H1 (cell line): ENCODE data around the gene NUDT19. TPM values are rescaled to one million over a fixed set of nuclear protein-coding genes. Genes with fewer than 3 reads are reported as not detected.

Source experiments
- CTCF ChIA-PET: fragments of 300-600 bp; sonication (Branson Sonifier 250); formaldehyde crosslinking; loops from one replicate; lab custom pipeline; 2021; ENCODE audit not compliant: partially characterized antibody; lab: Charles Lee
- POLR2A ChIA-PET: fragments of 300-600 bp; sonication (Branson Sonifier 250); formaldehyde crosslinking; loops from one replicate; lab custom pipeline; 2021; ENCODE audit warnings: inconsistent platforms; ENCODE audit not compliant: partially characterized antibody; lab: Charles Lee
- DNase-seq, 2 experiments: peaks; one replicate each; pipeline versions ENCODE4 v3.0.0 to v3.0.0-alpha.2; 2010 to 2022; ENCODE audit warnings: low spot score in 2 of 2, low read depth in 1 of 2, mixed read lengths in 1 of 2
- FAIRE-seq: peaks from 2 replicates; lab custom pipeline; 2011; peaks lifted over from hg19 to GRCh38; lab: Jason Lieb, UNC
- H2AFZ ChIP-seq: 2 replicates; pipeline ENCODE4 v1.8.1; 2012; ENCODE audit warnings: low read length, inconsistent platforms
- H2AK5ac ChIP-seq: 2 replicates; pipeline ENCODE4 v1.6.1; 2013; ENCODE audit warnings: low read depth, low read length
- H2BK120ac ChIP-seq: replicated peaks from 2 replicates; pipeline ENCODE3; 2013; ENCODE audit warnings: low read depth, low read length, inconsistent platforms
- H2BK12ac ChIP-seq: 2 replicates; pipeline ENCODE4 v1.6.1; 2013; ENCODE audit warnings: low read depth, low read length
- H2BK15ac ChIP-seq: 2 replicates; pipeline ENCODE4 v1.6.1; 2013; ENCODE audit warnings: low read length
- H2BK20ac ChIP-seq: 2 replicates; pipeline ENCODE4 v1.6.1; 2013; ENCODE audit warnings: low read length
- H2BK5ac ChIP-seq: 2 replicates; pipeline ENCODE4 v1.6.1; 2013; ENCODE audit warnings: low read depth, low read length
- H3K14ac ChIP-seq: 2 replicates; pipeline ENCODE4 v1.6.1; 2013; ENCODE audit warnings: inconsistent platforms; ENCODE audit not compliant: insufficient read length
- H3K18ac ChIP-seq: 2 replicates; pipeline ENCODE4 v1.6.1; 2013; ENCODE audit warnings: low read length; ENCODE audit errors: extremely low read depth
- H3K23ac ChIP-seq: 2 replicates; pipeline ENCODE4 v1.6.1; 2013; ENCODE audit warnings: inconsistent platforms; ENCODE audit not compliant: insufficient read length
- H3K23me2 ChIP-seq: 2 replicates; pipeline ENCODE4 v1.6.1; 2013; ENCODE audit warnings: low read depth, low read length
- H3K27ac ChIP-seq: 2 replicates; pipeline ENCODE4 v1.6.1; 2011; ENCODE audit warnings: low read depth, low read length, inconsistent platforms
- H3K27me3 ChIP-seq, 4 experiments: replicated peaks in 1 of 4; 1 replicate in 1 of 4; 2 replicates in 3 of 4; pipeline versions ENCODE4 v1.6.1 to v1.8.1; 2011 to 2013; ENCODE audit warnings: low read length in 3 of 4, mild to moderate bottlenecking in 3 of 4, inconsistent platforms in 2 of 4, mixed read lengths in 2 of 4, moderate library complexity in 1 of 4; ENCODE audit not compliant: control insufficient read depth in 3 of 4, insufficient read depth in 3 of 4; ENCODE audit errors: extremely low read depth in 1 of 4
- H3K36me3 ChIP-seq, 4 experiments: 2 replicates each; pipeline versions ENCODE4 v1.6.1 to v1.8.1; 2011 to 2013; ENCODE audit warnings: mild to moderate bottlenecking in 4 of 4, low read length in 3 of 4, moderate library complexity in 2 of 4, control low read depth in 1 of 4, inconsistent platforms in 1 of 4; ENCODE audit not compliant: insufficient read depth in 4 of 4, control insufficient read depth in 2 of 4
- H3K4ac ChIP-seq: replicated peaks from 2 replicates; pipeline ENCODE3; 2013; ENCODE audit warnings: low read length, low read depth, mixed read lengths, inconsistent platforms; ENCODE audit not compliant: insufficient read length
- H3K4me1 ChIP-seq, 4 experiments: replicated peaks in 1 of 4; 1 replicate in 1 of 4; 2 replicates in 3 of 4; pipeline versions ENCODE4 v1.6.1 to v1.8.1; 2011 to 2013; ENCODE audit warnings: low read length in 3 of 4, inconsistent platforms in 2 of 4, mixed read lengths in 1 of 4; ENCODE audit not compliant: insufficient read depth in 4 of 4, control insufficient read depth in 3 of 4
- H3K4me2 ChIP-seq, 2 experiments: 2 replicates each; pipeline versions ENCODE4 v1.6.1 to v1.8.1; 2011 to 2013; ENCODE audit warnings: low read depth in 2 of 2, low read length in 2 of 2, control low read depth in 1 of 2, inconsistent platforms in 1 of 2, mild to moderate bottlenecking in 1 of 2; ENCODE audit not compliant: insufficient read depth in 1 of 2
- H3K4me3 ChIP-seq, 4 experiments: fragments of 200-600, 300-600 bp in 1 of 4; sonication (generic), shearing (Covaris generic), sonication (Bioruptor Twin) in 1 of 4; 2 replicates each; pipeline versions ENCODE4 v1.5.1 to v1.8.1; 2011 to 2016; ENCODE audit warnings: low read length in 4 of 4, low read depth in 3 of 4, control low read depth in 2 of 4, inconsistent platforms in 2 of 4, mild to moderate bottlenecking in 2 of 4, mixed read lengths in 1 of 4, moderate library complexity in 1 of 4; ENCODE audit not compliant: insufficient read depth in 2 of 4; ENCODE audit errors: extremely low read depth in 1 of 4
- H3K56ac ChIP-seq: replicated peaks from 2 replicates; pipeline ENCODE3; 2013; ENCODE audit warnings: low read depth, mild to moderate bottlenecking, mixed read lengths, low read length, inconsistent platforms; ENCODE audit not compliant: insufficient read length
- H3K79me1 ChIP-seq: 2 replicates; pipeline ENCODE4 v1.6.1; 2013; ENCODE audit warnings: low read depth, low read length, control low read depth
- H3K79me2 ChIP-seq, 2 experiments: 2 replicates each; pipeline versions ENCODE4 v1.6.1 to v1.8.1; 2012 to 2013; ENCODE audit warnings: low read length in 2 of 2, mild to moderate bottlenecking in 2 of 2, inconsistent platforms in 1 of 2; ENCODE audit not compliant: insufficient read depth in 2 of 2, control insufficient read depth in 1 of 2
- H3K9ac ChIP-seq, 4 experiments: replicated peaks in 1 of 4; 1 replicate in 1 of 4; 2 replicates in 3 of 4; pipeline versions ENCODE4 v1.6.1 to v1.8.1; 2011 to 2013; ENCODE audit warnings: low read depth in 3 of 4, low read length in 3 of 4, control low read depth in 2 of 4, mild to moderate bottlenecking in 2 of 4, moderate library complexity in 2 of 4, inconsistent platforms in 1 of 4; ENCODE audit errors: extremely low read depth in 1 of 4
- H3K9me3 ChIP-seq, 2 experiments: 2 replicates each; pipeline versions ENCODE4 v1.6.1 to v1.8.1; 2012 to 2013; ENCODE audit warnings: mild to moderate bottlenecking in 2 of 2, moderate library complexity in 2 of 2, control low read depth in 1 of 2, inconsistent platforms in 1 of 2, low read depth in 1 of 2, low read length in 1 of 2, mixed read lengths in 1 of 2; ENCODE audit not compliant: insufficient read depth in 2 of 2
- H4K20me1 ChIP-seq, 2 experiments: replicated peaks in 1 of 2; 2 replicates each; pipeline versions ENCODE3 to v1.8.1; 2011 to 2013; ENCODE audit warnings: inconsistent platforms in 2 of 2, low read length in 2 of 2, mild to moderate bottlenecking in 1 of 2; ENCODE audit not compliant: insufficient read depth in 2 of 2, control insufficient read depth in 1 of 2
- H4K5ac ChIP-seq: 2 replicates; pipeline ENCODE4 v1.6.1; 2013; ENCODE audit warnings: low read length, low read depth, mixed read lengths, inconsistent platforms; ENCODE audit not compliant: insufficient read length
- H4K8ac ChIP-seq: 2 replicates; pipeline ENCODE4 v1.8.0; 2013; ENCODE audit warnings: mild to moderate bottlenecking, moderate library complexity, low read length, inconsistent platforms; ENCODE audit not compliant: insufficient read depth; ENCODE audit errors: extremely low read depth
- H4K91ac ChIP-seq: replicated peaks from 2 replicates; pipeline ENCODE3; 2013; ENCODE audit warnings: low read length, mixed read lengths, inconsistent platforms; ENCODE audit not compliant: insufficient read length
- EGR1 ChIP-seq: IDR thresholded peaks from 2 replicates; pipeline ENCODE4 v1.6.1; 2011; ENCODE audit warnings: low read depth, low read length, borderline replicate concordance
- EP300 ChIP-seq, 2 experiments: IDR thresholded peaks; 1 replicate in 1 of 2; 2 replicates in 1 of 2; pipeline ENCODE4 v1.6.1; 2011 to 2012; ENCODE audit warnings: low read depth in 2 of 2, low read length in 2 of 2, mild to moderate bottlenecking in 2 of 2, borderline replicate concordance in 1 of 2, inconsistent platforms in 1 of 2, moderate library complexity in 1 of 2
- KDM5A ChIP-seq: fragments of 200-600 bp; IDR thresholded peaks from 2 replicates; pipeline ENCODE4 v1.7.1; 2012; ENCODE audit warnings: mild to moderate bottlenecking, low read length, inconsistent platforms, mixed read lengths
- MAFK ChIP-seq: IDR thresholded peaks from 2 replicates; pipeline ENCODE4 v1.6.1; 2012; ENCODE audit warnings: low read depth, mild to moderate bottlenecking, improper control_type of control experiment, low read length
- NRF1 ChIP-seq: IDR thresholded peaks from 2 replicates; pipeline ENCODE4 v1.6.1; 2011; ENCODE audit warnings: mild to moderate bottlenecking, low read depth, low read length, improper control_type of control experiment
- PHF8 ChIP-seq: fragments of 200-600 bp; sonication (generic); conservative IDR thresholded peaks from 2 replicates; pipeline ENCODE4 v1.7.1; 2012; ENCODE audit warnings: low read depth, mild to moderate bottlenecking, inconsistent platforms, low read length, moderate library complexity
- POLR2AphosphoS5 ChIP-seq: IDR thresholded peaks from 2 replicates; pipeline ENCODE4 v1.6.1; 2011; ENCODE audit warnings: low read depth, low read length
- RAD21 ChIP-seq, 2 experiments: IDR thresholded peaks in 1 of 2; conservative IDR thresholded peaks in 1 of 2; 2 replicates each; pipeline ENCODE4 v1.6.1; 2011; ENCODE audit warnings: low read depth in 2 of 2, low read length in 2 of 2, improper control_type of control experiment in 1 of 2, inconsistent platforms in 1 of 2, mild to moderate bottlenecking in 1 of 2, moderate library complexity in 1 of 2
- TAF7 ChIP-seq: optimal IDR thresholded peaks from 2 replicates; pipeline ENCODE3; 2011; ENCODE audit warnings: low read depth, mild to moderate bottlenecking, inconsistent platforms, low read length, moderate library complexity, borderline replicate concordance
- WGBS, 2 experiments: shearing (Covaris generic) in 1 of 2; methylation state at CpG; one replicate each; pipeline versions ENCODE4 v1.1.6 to v1.1.7; 2013 to 2015; ENCODE audit warnings: low lambda C conversion rate in 2 of 2, mixed read lengths in 2 of 2, inconsistent platforms in 1 of 2, low coverage in 1 of 2, missing lambda C conversion rate in 1 of 2; ENCODE audit not compliant: insufficient replicate concordance in 2 of 2, insufficient coverage in 1 of 2, insufficient read length in 1 of 2; ENCODE audit errors: extremely low coverage in 1 of 2, missing lambda C conversion rate in 1 of 2; 5-methylcytosine and 5-hydroxymethylcytosine counted together
- polyA plus RNA-seq, 7 experiments: library from polyadenylated mRNA; depleted of rRNA in 3 of 7; stranded (reverse) in 5 of 7; unstranded in 2 of 7; fragments of >200 nt in 5 of 7; fragments of 200-250 nt in 2 of 7; gene quantifications; 1 replicate in 5 of 7; 2 replicates in 1 of 7; 4 replicates in 1 of 7; pipeline versions ENCODE4 v1.2.1 to v1.2.3, GENCODE V29; 2011 to 2013; ENCODE audit warnings: missing spikeins in 2 of 7, mixed read lengths in 2 of 7
- total RNA-seq: library from RNA; stranded (reverse); fragmentation: NEBNext Ultra II Directional; extraction: Animal tissue kit (Norgen Biotek cat#: 25700); gene quantifications from 2 replicates; pipeline ENCODE4 v1.2.1, GENCODE V29; 2021
- TF ChIP-seq, protein P1 (sequence below), 3 experiments: IDR thresholded peaks; 1 replicate in 2 of 3; 2 replicates in 1 of 3; pipeline versions ENCODE4 v1.5.1 to v1.6.1; 2011; ENCODE audit warnings: low read length in 3 of 3, mild to moderate bottlenecking in 3 of 3, inconsistent platforms in 2 of 3, low read depth in 1 of 3, moderate library complexity in 1 of 3; ENCODE audit not compliant: insufficient read depth in 1 of 3; ENCODE audit errors: control extremely low read depth in 1 of 3
- TF ChIP-seq, protein P2 (sequence below): IDR thresholded peaks from 2 replicates; pipeline ENCODE4 v1.6.1; 2012; ENCODE audit warnings: inconsistent platforms

The NUDT19 gene
- total and polyA plus RNA-seq, 2 of the 8 experiments (the other 6 are each of a cell fraction or from before 2014, with no cell fraction given), result 2.0 to 3.3 TPM

DNA sequence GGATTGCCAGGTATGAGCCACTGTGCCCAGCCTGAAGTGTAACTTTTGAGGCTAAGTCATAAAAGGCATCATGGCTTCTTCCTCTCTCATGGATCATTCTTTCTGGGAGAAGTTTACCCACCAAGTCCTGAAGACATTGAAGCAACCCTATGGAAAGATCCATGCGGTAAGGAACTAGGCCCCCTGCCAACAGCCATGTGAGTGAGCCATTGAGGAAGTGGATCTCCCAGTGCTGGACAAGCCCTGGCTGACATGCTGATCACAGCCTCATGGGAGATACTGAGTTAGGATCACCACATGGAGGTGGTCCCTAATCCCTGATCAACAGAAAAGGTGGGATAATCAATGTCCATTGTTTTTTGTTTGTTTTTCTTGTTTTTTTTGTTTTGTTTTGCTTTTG, 3.3 kb upstream of the NUDT19 start:
- Histone ChIP-seq H3K23ac (no peak overlapping the region), H3K56ac (no peak overlapping the region), H4K20me1 (peaks cover 0 to 1% of the 10 kb centered on the region in 2 experiments), H3K18ac (no peak overlapping the region), H2BK5ac (no peak overlapping the region), H2AFZ (no peak overlapping the region), H4K8ac (no peak overlapping the region), H3K79me2 (no peaks in the 10 kb centered on the region), H3K4me1 (no peaks in the 10 kb centered on the region; a peak in 1 of 7 replicates), H4K91ac (no peak overlapping the region), H3K4me2 (no peak overlapping the region), H2BK20ac (no peak overlapping the region), H2BK12ac (no peak overlapping the region), H3K9me3 (no peaks in the 10 kb centered on the region), H3K4me3 (no peak overlapping the region), H4K5ac (no peak overlapping the region), H2BK15ac (no peak overlapping the region), H3K9ac (no peak overlapping the region), H3K27ac (no peak overlapping the region), H2AK5ac (no peak overlapping the region), H3K79me1 (no peaks in the 10 kb centered on the region), H3K14ac (no peak overlapping the region), H3K4ac (no peak overlapping the region), H3K27me3 (peaks cover 0 to 21% (median 9%) of the 10 kb centered on the region in 4 experiments; a peak in 6 of 7 replicates), H3K36me3 (no peaks in the 10 kb centered on the region), H2BK120ac (no peak overlapping the region), H3K23me2 (peaks cover 2% of the 10 kb centered on the region; the same call in 1 of the 2 replicates)
- WGBS, 2 experiments, result 92% methylated on average over 1 of the region's 1 CpG; no CpG with 5 or more reads in 1 of the 2 experiments
- no peak for DNase-seq
- ChIA-PET POLR2A (no interaction called here), CTCF (no interaction called here)
- no peak for FAIRE-seq
- TF ChIP-seq, protein P1, sequence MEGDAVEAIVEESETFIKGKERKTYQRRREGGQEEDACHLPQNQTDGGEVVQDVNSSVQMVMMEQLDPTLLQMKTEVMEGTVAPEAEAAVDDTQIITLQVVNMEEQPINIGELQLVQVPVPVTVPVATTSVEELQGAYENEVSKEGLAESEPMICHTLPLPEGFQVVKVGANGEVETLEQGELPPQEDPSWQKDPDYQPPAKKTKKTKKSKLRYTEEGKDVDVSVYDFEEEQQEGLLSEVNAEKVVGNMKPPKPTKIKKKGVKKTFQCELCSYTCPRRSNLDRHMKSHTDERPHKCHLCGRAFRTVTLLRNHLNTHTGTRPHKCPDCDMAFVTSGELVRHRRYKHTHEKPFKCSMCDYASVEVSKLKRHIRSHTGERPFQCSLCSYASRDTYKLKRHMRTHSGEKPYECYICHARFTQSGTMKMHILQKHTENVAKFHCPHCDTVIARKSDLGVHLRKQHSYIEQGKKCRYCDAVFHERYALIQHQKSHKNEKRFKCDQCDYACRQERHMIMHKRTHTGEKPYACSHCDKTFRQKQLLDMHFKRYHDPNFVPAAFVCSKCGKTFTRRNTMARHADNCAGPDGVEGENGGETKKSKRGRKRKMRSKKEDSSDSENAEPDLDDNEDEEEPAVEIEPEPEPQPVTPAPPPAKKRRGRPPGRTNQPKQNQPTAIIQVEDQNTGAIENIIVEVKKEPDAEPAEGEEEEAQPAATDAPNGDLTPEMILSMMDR (IDR thresholded peaks at IDR 0.05; ENCODE audit: control extremely low read depth in 1 of 3, insufficient read depth in 1 of 3, low read depth in 1 of 3, low read length in 3 of 3), result no peak
- TF ChIP-seq TAF7 (no peak), MAFK (no peak), NRF1 (no peak), PHF8 (no peak), KDM5A (no peak), RAD21 (IDR thresholded peaks at IDR 0.05 in 1 of 2, conservative IDR thresholded peaks at IDR 0.05 in 1 of 2; ENCODE audit: low read depth in 2 of 2, low read length in 2 of 2) (no peak), POLR2AphosphoS5 (no peak), EP300 (IDR thresholded peaks at IDR 0.05; ENCODE audit: borderline replicate concordance in 1 of 2, low read depth in 2 of 2, low read length in 2 of 2) (no peak), EGR1 (no peak)
- TF ChIP-seq, protein P2, sequence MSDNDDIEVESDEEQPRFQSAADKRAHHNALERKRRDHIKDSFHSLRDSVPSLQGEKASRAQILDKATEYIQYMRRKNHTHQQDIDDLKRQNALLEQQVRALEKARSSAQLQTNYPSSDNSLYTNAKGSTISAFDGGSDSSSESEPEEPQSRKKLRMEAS, result no peak
